ENCODE data around the gene RAB4A.

RAB4A gene

DNA sequence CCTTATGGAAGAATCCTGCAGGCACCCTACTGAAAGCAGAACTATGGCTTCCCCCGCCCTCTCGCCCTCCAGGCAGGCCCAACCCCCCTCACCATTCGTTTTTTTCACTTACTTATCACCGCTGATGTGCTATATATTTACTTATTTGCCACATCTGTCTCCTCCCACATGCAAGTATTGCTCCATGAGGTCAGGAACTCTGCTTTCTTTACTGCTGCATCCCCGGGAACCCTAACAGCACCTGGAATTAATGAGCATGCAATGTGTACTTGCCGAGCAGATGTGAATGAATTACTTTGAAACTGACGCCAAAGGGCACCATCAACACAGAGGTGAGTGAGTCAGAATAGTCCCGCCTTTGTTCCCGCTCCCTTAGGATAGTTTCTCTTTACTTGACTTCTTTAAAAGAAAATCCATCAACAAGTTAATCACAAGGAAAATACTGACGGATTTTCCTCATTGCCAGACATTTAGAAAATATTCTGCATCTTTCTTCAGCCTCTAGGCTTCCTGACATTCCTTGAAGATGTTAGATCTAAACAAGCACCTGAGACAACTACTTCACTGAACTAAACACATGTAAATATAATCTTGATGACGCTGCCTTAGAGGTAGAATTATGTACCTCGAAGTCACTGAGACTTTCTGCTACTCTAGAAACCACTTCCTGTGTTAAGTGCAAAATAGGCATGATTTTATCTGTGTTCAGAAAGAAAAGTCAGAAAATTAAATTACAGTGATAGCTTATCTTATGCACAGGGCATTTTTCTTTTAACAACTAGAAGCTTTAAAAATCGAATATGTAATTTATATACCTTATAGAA is 17.5 kb upstream of the RAB4A start:
- Mint-ChIP-seq H3K36me3 (peaks cover 0 to 1% of the 10 kb centered on the region in 2 donors), H3K27me3 (peaks cover 5 to 10% of the 10 kb centered on the region in 2 donors), H3K4me3 (peak overlapping the region in 1 of 2 donors; percentile 4), H3K27ac (no peak overlapping the region), H3K4me1 (peaks cover 6 to 12% of the 10 kb centered on the region in 2 donors), H3K9me3 (no peaks in the 10 kb centered on the region)
- DNase-seq (no peak), ATAC-seq (replicated peaks) (peak; percentile 53 to 58)

DNA sequence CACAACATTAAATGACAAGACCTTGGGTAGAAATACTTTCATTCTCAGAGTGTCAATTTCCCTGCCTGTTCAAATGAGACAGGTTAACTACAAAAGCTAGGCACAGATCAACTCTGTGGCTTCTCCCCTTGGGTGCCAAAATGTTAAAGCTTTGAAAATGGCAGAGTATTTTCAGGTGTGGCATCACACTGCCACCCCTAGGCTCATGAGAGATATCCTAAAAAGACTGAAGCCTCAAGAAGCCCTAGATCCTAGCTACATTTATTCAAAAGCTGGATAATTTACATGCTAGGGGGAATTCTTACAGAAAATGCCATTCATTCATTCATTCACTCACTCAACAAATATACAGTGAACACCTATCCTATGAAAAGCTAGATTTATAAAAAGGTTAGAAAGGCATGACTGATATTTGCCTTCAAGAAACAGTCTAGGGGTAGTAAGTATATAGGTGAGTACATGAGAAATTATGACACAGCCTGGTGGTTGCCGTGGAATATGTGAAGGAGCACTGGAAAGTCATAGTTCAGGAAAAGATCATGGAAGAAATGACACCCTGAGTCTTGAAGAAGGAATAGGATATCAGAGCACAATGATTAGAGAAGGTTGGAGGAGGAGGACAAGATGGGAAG is 15.9 kb upstream of the RAB4A start:
- Mint-ChIP-seq H3K4me3 (no peak overlapping the region), H3K27ac (no peak overlapping the region), H3K9me3 (no peaks in the 10 kb centered on the region), H3K27me3 (peaks cover 0 to 5% of the 10 kb centered on the region in 2 donors), H3K36me3 (peaks cover 0 to 1% of the 10 kb centered on the region in 2 donors), H3K4me1 (peaks cover 8 to 20% of the 10 kb centered on the region in 2 donors)
- no peak for DNase-seq
- ATAC-seq (replicated peaks): peak; percentile 39 to 47

DNA sequence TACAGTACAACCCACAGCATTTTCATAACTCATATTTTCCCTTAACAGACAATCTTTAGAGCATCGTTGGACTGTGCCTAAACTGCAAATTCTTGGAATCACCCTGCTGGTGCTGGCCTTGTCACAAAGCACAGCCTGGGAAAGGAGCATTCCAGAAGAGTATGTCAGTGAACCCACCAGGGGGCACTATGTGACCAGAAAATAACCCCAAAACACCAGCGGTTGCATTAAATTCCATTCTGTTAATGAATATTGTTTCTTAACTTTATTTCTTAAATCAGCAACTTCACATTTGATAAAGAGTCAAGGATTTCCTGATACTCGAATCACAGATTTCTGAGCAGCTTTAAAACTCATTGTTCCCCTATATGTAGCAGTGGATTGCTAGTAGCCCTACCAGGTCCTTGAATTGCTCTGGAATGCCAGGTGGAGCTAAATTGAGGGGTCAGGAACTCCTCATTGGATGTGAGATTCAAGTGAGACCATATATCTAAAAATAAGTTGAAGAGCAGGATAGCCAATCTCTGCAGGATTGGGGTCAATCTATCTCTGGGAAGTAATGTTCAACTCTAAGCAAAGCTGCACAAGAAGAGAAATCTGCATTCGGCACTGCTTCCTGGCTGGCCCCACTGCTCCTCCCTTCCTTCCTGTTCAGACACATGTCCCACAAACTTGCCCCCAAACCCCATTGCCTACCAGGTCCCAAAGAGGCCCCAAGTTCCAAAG is 12.7 kb upstream of the RAB4A start:
- no peaks in the 10 kb centered on the region for H3K9me3 Mint-ChIP-seq
- no peak overlapping the region for H3K4me3 Mint-ChIP-seq
- H3K27me3 Mint-ChIP-seq: no peaks in the 10 kb centered on the region
- DNase-seq (peak; percentile 35), ATAC-seq (replicated peaks) (peak; percentile 69 to 71)
- H3K27ac Mint-ChIP-seq: no peak overlapping the region
- peaks cover 1 to 2% of the 10 kb centered on the region in 2 donors for H3K36me3 Mint-ChIP-seq
- peaks cover 4 to 19% of the 10 kb centered on the region in 2 donors for H3K4me1 Mint-ChIP-seq

DNA sequence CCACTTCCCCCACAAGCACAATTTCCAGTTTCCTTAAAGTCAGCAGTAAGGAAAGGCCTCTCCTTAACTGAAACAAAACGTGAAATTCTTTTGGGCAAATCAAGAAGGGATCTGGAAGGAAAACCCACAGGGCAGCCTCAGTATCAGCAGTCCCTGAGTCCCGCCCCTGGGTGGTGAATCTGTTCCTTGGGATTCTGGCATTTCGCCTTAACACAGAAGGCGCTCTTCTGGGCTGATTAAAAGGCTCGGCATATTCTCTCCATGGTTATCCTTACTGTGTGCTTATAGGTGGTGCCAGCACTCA is 12.2 kb upstream of the RAB4A start:
- no peak for ATAC-seq (replicated peaks)
- H3K4me1 Mint-ChIP-seq: peaks cover 3 to 14% of the 10 kb centered on the region in 2 donors
- H3K27me3 Mint-ChIP-seq: no peaks in the 10 kb centered on the region
- no peak for DNase-seq
- H3K9me3 Mint-ChIP-seq: no peaks in the 10 kb centered on the region
- H3K4me3 Mint-ChIP-seq: no peak overlapping the region
- peaks cover 1 to 4% of the 10 kb centered on the region in 2 donors for H3K36me3 Mint-ChIP-seq
- H3K27ac Mint-ChIP-seq: no peak overlapping the region

DNA sequence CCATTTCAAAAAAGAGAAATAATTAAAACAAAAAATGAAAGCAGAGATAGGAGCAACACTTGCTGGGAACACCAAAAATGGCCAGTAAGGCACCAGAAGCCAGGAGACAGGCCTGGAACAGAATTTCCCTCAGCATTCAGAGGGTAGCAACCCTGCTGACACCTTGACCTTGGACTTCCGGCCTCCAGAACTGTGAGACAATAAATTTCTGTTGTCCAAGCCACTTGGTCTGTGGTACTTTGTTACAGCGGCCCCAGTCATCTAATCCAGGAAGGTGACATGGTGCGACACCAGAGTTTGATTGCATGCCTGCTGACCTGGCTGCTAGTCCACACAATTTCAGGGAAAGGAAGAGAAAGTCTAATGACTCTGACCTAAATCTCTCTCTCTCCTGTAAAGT is 10.6 kb upstream of the RAB4A start:
- H3K9me3 Mint-ChIP-seq: no peaks in the 10 kb centered on the region
- no peak overlapping the region for H3K27ac Mint-ChIP-seq
- H3K27me3 Mint-ChIP-seq: no peaks in the 10 kb centered on the region
- no peak overlapping the region for H3K4me3 Mint-ChIP-seq
- ATAC-seq (replicated peaks) (no peak), DNase-seq (no peak)
- peaks cover 1 to 4% of the 10 kb centered on the region in 2 donors for H3K36me3 Mint-ChIP-seq
- H3K4me1 Mint-ChIP-seq: peaks cover 3 to 14% of the 10 kb centered on the region in 2 donors

DNA sequence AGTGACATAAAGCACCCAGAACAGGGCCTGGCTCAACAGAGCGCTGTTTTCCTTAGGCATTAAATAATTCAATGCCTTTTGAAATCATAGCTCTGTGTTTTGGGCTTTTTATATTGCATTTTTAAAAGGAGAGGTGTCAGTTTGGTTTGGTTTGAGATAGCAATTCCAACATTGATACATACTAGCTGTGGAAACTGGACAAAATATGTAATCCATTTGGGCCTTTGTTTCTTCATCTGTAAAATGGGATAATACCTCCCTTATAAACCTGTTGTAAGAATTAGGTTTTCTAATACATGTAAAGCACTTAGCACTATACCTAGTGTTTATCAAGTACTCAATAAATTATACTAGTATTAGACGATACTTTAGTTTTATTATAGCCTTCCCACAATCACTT is 8.7 kb upstream of the RAB4A start:
- Mint-ChIP-seq H3K9me3 (peaks cover 3 to 4% of the 10 kb centered on the region in 2 donors), H3K27me3 (no peaks in the 10 kb centered on the region), H3K4me3 (no peak overlapping the region), H3K36me3 (peaks cover 4 to 9% of the 10 kb centered on the region in 2 donors), H3K27ac (no peak overlapping the region), H3K4me1 (peaks cover 12 to 28% of the 10 kb centered on the region in 2 donors)
- no peak for DNase-seq
- no peak for ATAC-seq (replicated peaks)

DNA sequence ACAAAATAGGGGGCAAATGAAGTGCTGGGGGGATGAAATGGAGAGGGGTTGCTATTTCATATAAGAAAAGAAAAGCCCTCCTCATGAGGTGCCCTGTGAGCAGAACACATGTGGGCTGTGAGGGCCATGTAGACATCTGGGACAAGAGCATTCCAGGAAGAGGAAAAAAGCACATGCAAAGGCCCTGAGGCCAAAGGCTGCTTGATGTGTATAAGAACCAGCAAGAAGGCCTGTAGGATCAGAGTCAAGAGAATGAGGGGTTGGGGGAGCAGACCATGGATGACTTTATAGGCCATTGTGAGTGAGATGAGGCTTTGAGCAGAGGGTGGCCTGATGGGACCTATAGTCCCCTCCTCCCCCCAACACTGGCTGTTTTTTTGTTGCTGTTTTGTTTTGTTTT is 7.7 kb upstream of the RAB4A start:
- Mint-ChIP-seq H3K27ac (no peak overlapping the region), H3K36me3 (peaks cover 3 to 9% of the 10 kb centered on the region in 2 donors), H3K9me3 (peaks cover 3 to 4% of the 10 kb centered on the region in 2 donors), H3K4me1 (peaks cover 15 to 28% of the 10 kb centered on the region in 2 donors), H3K27me3 (no peaks in the 10 kb centered on the region), H3K4me3 (no peak overlapping the region)
- ATAC-seq (replicated peaks) (no peak), DNase-seq (no peak)

DNA sequence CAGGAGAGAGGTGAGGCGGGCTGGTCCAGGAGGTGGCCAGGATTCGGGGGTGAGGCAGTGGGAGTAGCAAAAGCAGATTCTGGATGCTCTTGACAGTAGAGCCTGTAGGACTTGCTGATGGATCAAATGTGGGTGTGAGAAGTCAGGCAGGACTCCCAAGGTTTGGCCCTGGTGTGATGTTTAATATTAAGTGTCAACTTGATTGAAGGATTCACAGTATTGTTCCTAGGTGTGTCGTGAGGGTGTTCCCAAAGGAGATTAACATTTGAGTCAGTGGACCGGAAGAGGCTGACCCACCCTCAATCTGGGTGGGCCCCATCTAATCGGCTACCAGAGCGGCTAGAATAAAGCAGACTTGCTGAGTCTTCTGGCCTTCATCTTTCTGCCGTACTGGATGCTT is 6.8 kb upstream of the RAB4A start:
- DNase-seq: no peak
- H3K27me3 Mint-ChIP-seq: no peaks in the 10 kb centered on the region
- peaks cover 3 to 11% of the 10 kb centered on the region in 2 donors for H3K36me3 Mint-ChIP-seq
- no peak overlapping the region for H3K4me3 Mint-ChIP-seq
- peaks cover 12 to 20% of the 10 kb centered on the region in 2 donors for H3K4me1 Mint-ChIP-seq
- peaks cover 3 to 4% of the 10 kb centered on the region in 2 donors for H3K9me3 Mint-ChIP-seq
- ATAC-seq (replicated peaks): no peak
- H3K27ac Mint-ChIP-seq: no peak overlapping the region

DNA sequence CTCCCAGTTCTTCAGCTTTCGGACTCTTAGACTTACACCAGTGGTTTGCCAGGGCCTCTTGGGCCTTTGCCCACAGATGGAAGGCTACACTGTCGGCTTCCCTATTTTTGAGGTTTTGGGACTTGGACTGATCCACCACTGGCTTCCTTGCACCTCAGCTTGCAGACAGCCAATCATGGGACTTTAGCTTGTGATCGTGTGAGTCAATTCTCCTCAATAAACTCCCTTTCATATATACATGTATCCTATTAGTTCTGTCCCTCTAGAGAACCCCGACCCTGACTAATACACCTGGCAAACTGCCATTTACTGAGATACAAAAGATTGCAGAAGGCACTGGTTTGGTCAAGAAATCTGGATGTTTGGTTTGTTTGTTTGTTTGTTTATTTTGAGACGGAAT is 6.4 kb upstream of the RAB4A start:
- peaks cover 3 to 11% of the 10 kb centered on the region in 2 donors for H3K36me3 Mint-ChIP-seq
- DNase-seq (no peak), ATAC-seq (replicated peaks) (no peak)
- no peaks in the 10 kb centered on the region for H3K27me3 Mint-ChIP-seq
- peaks cover 12 to 19% of the 10 kb centered on the region in 2 donors for H3K4me1 Mint-ChIP-seq
- no peak overlapping the region for H3K27ac Mint-ChIP-seq
- H3K9me3 Mint-ChIP-seq: peaks cover 3 to 4% of the 10 kb centered on the region in 2 donors
- no peak overlapping the region for H3K4me3 Mint-ChIP-seq

DNA sequence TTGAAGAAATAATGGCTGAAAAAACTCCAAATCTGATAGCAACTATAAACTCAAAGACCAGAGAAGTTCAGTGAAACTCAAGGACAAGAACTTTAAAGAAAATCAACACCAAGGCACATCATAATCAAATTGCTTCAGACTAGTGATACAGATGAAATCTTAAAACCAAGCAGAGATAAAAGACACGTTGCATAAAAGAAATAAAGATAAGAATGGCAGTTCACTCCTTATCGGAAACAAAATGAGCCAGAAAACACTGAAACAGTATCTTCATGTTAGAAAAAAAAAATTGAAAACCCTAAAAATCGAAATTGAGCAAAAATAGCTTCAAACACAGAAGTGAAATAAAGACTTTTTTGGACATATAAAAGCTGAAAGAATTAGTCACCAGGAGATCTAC is 4.6 kb upstream of the RAB4A start:
- DNase-seq: no peak
- H3K4me3 Mint-ChIP-seq: no peak overlapping the region
- H3K27me3 Mint-ChIP-seq: no peaks in the 10 kb centered on the region
- H3K27ac Mint-ChIP-seq: no peak overlapping the region
- H3K9me3 Mint-ChIP-seq: peaks cover 3 to 4% of the 10 kb centered on the region in 2 donors
- H3K36me3 Mint-ChIP-seq: peaks cover 3 to 11% of the 10 kb centered on the region in 2 donors
- no peak for ATAC-seq (replicated peaks)
- H3K4me1 Mint-ChIP-seq: peaks cover 13 to 14% of the 10 kb centered on the region in 2 donors

DNA sequence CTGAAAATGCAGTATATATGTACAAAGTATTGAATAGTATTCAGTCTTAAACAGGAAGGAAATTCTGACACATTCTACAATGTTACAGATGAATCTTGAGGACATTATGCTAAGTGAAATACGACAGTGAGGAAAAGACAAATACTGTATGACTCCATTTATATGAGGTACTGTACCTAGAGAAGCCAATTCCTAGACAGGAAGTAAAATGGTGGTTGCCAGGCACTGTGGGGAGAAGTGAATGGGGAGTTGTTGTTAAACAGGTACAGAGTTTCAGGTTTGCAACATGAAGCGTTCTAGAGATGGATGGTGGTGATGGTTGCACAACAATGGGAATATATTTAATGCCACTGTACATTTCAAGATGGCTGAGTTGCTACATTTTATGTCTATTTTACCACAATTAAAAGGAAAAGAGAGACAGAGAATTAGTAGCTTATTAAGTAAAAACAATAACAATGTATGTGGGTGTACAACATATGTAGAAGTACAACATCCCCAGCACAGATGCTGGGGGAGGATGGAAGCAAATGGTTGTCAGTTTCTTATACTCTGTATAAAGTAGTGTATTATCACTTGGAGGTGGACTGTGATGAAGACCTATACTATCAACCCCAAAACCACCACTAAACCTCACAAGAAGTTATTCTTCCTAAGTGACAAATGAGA is 3.9 kb upstream of the RAB4A start:
- Mint-ChIP-seq H3K4me1 (peaks cover 19% of the 10 kb centered on the region in 2 donors), H3K27me3 (no peaks in the 10 kb centered on the region), H3K27ac (no peak overlapping the region), H3K9me3 (peaks cover 3 to 4% of the 10 kb centered on the region in 2 donors), H3K4me3 (no peak overlapping the region), H3K36me3 (peaks cover 3 to 14% of the 10 kb centered on the region in 2 donors)
- no peak for ATAC-seq (replicated peaks)
- DNase-seq: no peak

DNA sequence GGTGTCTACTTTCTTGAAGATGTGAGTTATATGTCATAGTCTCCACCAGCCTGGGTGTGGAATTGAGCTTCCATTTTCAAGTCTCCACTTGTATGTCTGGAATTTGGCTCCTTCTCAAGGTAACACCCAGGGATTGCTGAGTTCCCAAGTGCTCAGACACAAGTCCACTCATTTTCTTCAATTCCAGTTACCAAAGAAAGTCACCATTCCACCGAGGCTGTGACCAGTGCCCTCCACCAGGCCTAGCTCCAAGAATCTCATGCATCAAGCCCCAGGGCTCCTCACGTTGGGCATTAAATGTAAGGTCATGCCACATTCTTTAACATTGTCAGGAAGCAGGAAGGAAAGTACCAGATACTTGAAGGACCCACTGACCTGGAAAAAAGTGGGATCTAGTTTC is 2.4 kb upstream of the RAB4A start:
- ATAC-seq (replicated peaks): no peak
- peaks cover 28 to 31% of the 10 kb centered on the region in 2 donors for H3K4me1 Mint-ChIP-seq
- no peaks in the 10 kb centered on the region for H3K27me3 Mint-ChIP-seq
- H3K36me3 Mint-ChIP-seq: peaks cover 5 to 9% of the 10 kb centered on the region in 2 donors
- H3K27ac Mint-ChIP-seq: peak overlapping the region; percentile 17
- H3K4me3 Mint-ChIP-seq: no peak overlapping the region
- peaks cover 3 to 4% of the 10 kb centered on the region in 2 donors for H3K9me3 Mint-ChIP-seq
- DNase-seq: no peak

DNA sequence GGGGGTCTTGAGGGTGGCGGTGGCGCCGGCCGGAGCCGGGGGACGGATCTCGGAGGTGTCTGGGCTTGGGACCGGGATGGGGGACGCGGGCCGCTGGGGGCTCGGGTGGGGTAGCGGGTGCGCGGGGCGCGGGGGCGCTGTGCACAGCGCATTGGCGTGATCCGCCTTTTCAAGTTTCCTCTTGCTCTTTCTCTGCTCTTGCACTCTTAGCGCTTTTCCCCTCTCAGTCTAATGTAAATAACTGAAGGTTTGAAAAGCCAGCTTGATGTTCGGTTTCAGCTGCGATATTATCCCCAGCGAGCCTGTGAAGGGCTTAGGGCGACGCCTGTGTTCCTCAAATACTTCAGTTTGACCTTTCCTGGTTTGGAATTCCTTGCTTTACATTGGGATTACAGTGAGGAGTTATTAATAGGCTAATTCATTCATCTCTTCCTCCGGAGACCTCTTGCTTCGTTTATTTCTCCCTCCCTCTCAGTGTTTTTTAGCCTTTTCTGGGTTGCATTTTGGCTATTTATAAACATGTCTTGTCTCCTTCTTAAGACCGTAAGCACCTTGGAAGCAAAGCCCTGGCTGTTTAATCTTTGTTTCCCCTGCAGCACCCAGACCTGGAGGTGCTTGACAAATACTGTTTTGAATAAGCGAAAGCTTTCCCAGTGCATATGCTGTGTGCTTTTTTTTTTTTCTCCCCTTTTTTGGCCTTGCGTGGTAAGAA is 693 bp downstream of the RAB4A start:
- peaks cover 6 to 9% of the 10 kb centered on the region in 2 donors for H3K36me3 Mint-ChIP-seq
- peak overlapping the region; percentile 88 for H3K4me3 Mint-ChIP-seq
- H3K27me3 Mint-ChIP-seq: no peaks in the 10 kb centered on the region
- peaks cover 3 to 4% of the 10 kb centered on the region in 2 donors for H3K9me3 Mint-ChIP-seq
- H3K27ac Mint-ChIP-seq: peak overlapping the region; percentile 95
- DNase-seq (no peak), ATAC-seq (replicated peaks) (peak; percentile 76 to 81)
- H3K4me1 Mint-ChIP-seq: peaks cover 30 to 35% of the 10 kb centered on the region in 2 donors

All from stimulated activated naive B cell treated with anti-CD40 and anti-IgM and Interleukin-4, amounts not matched to agents 10 μg/mL and 1 μg/mL and 100 μg/mL, for 72 hours (primary cell).